OCI-LY3 (cell line): ENCODE measurements around the gene UGT3A1.

ENCODE experiments used
- H2AFZ ChIP-seq: fragments of 200-600, 300-600 bp; shearing (Covaris generic); 2 replicates; pipeline ENCODE4 v1.6.0; 2014; ENCODE audit warnings: antibody characterized with exemption, low read depth, low read length
- H3K27ac ChIP-seq: fragments of 200-600, 300-600 bp; sonication (generic); 2 replicates; pipeline ENCODE4 v1.5.1; 2014; ENCODE audit warnings: mild to moderate bottlenecking, low read length, moderate library complexity, mixed read lengths
- H3K27me3 ChIP-seq: fragments of 200-600, 300-600 bp; sonication (generic); 2 replicates; pipeline ENCODE4 v1.6.1; 2014; ENCODE audit warnings: low read depth, low read length, mixed read lengths
- H3K36me3 ChIP-seq: fragments of 200-600, 300-600 bp; sonication (generic); replicated peaks from 2 replicates; pipeline ENCODE3; 2014; ENCODE audit warnings: low read depth, low read length, mixed read lengths
- H3K4me1 ChIP-seq: fragments of 300-600, 200-600 bp; sonication (generic); 2 replicates; pipeline ENCODE4 v1.6.1; 2014; ENCODE audit warnings: low read length, mixed read lengths
- H3K4me2 ChIP-seq: fragments of 200-600, 300-600 bp; sonication (generic); 2 replicates; pipeline ENCODE4 v1.6.1; 2014; ENCODE audit warnings: low read length, mixed read lengths
- H3K4me3 ChIP-seq: fragments of 300-600, 200-600 bp; sonication (generic); 2 replicates; pipeline ENCODE4 v1.5.1; 2014; ENCODE audit warnings: antibody characterized with exemption, mild to moderate bottlenecking, low read length, moderate library complexity
- H3K79me2 ChIP-seq: fragments of 300-600, 200-600 bp; shearing (Covaris generic); 2 replicates; pipeline ENCODE4 v1.6.1; 2014; ENCODE audit warnings: mild to moderate bottlenecking, low read length, mixed read lengths
- H3K9ac ChIP-seq: fragments of 300-600, 200-600 bp; shearing (Covaris generic); 2 replicates; pipeline ENCODE4 v1.6.0; 2014; ENCODE audit warnings: mild to moderate bottlenecking, low read length, moderate library complexity
- H3K9me3 ChIP-seq: fragments of 200-600, 300-600 bp; shearing (Covaris generic); 2 replicates; pipeline ENCODE4 v1.6.1; 2014; ENCODE audit warnings: low read length, mixed read lengths; ENCODE audit not compliant: insufficient read depth
- H4K20me1 ChIP-seq: fragments of 200-600, 300-600 bp; sonication (generic); 2 replicates; pipeline ENCODE4 v1.6.1; 2016; ENCODE audit warnings: low read length, mixed read lengths; ENCODE audit not compliant: insufficient read depth
- CTCF ChIP-seq: fragments of 200-600, 300-600 bp; sonication (generic); IDR thresholded peaks from 2 replicates; pipeline ENCODE4 v1.5.1; 2014; ENCODE audit warnings: antibody characterized with exemption, low read length, low read depth
- EZH2phosphoT487 ChIP-seq: fragments of 200-600 bp; shearing (Covaris generic); IDR thresholded peaks from 2 replicates; pipeline ENCODE4 v1.6.1; 2018; ENCODE audit warnings: antibody characterized with exemption, mixed run types, low read depth

The UGT3A1 gene

GRCh38 chr5:35974570-35974969 is 16.6 kb downstream of the UGT3A1 start:
- Histone ChIP-seq H3K27ac (no peak overlapping the region), H3K9ac (no peak overlapping the region), H3K9me3 (no peaks in the 10 kb centered on the region), H3K27me3 (no peaks in the 10 kb centered on the region), H3K4me3 (no peak overlapping the region), H3K36me3 (no peaks in the 10 kb centered on the region), H4K20me1 (no peaks in the 10 kb centered on the region), H2AFZ (no peak overlapping the region), H3K4me1 (no peaks in the 10 kb centered on the region), H3K4me2 (no peak overlapping the region), H3K79me2 (no peaks in the 10 kb centered on the region)
- TF ChIP-seq EZH2phosphoT487 (no peak), CTCF (no peak)

GRCh38 chr5:35971878-35972210 is 19.3 kb downstream of the UGT3A1 start:
- Histone ChIP-seq H3K36me3 (no peaks in the 10 kb centered on the region), H3K27ac (no peak overlapping the region), H3K9ac (no peak overlapping the region), H3K4me2 (no peak overlapping the region), H3K27me3 (no peaks in the 10 kb centered on the region), H3K4me3 (no peak overlapping the region), H3K79me2 (no peaks in the 10 kb centered on the region), H2AFZ (no peak overlapping the region), H4K20me1 (no peaks in the 10 kb centered on the region), H3K9me3 (no peaks in the 10 kb centered on the region), H3K4me1 (no peaks in the 10 kb centered on the region)
- TF ChIP-seq EZH2phosphoT487 (no peak), CTCF (no peak)

GRCh38 chr5:35971186-35971877 is 19.9 kb downstream of the UGT3A1 start:
- H3K4me3 ChIP-seq = no peak overlapping the region
- H3K4me1 ChIP-seq = no peaks in the 10 kb centered on the region
- no peaks in the 10 kb centered on the region for H4K20me1 ChIP-seq
- no peaks in the 10 kb centered on the region for H3K36me3 ChIP-seq
- TF ChIP-seq CTCF (no peak), EZH2phosphoT487 (no peak)
- no peak overlapping the region for H3K27ac ChIP-seq
- no peak overlapping the region for H3K9ac ChIP-seq
- H2AFZ ChIP-seq = no peak overlapping the region
- no peaks in the 10 kb centered on the region for H3K9me3 ChIP-seq
- H3K4me2 ChIP-seq = no peak overlapping the region
- H3K27me3 ChIP-seq = no peaks in the 10 kb centered on the region
- H3K79me2 ChIP-seq = no peaks in the 10 kb centered on the region

- Histone ChIP-seq H3K4me3 (no peak overlapping the region), H2AFZ (no peak overlapping the region)
These were observed 27.8 kb downstream of the UGT3A1 start for GRCh38 chr5:35963381-35963843.

More at GRCh38 chr5:35963381-35963843, 27.8 kb downstream of the UGT3A1 start:
- H3K9me3 ChIP-seq = no peaks in the 10 kb centered on the region
- no peaks in the 10 kb centered on the region for H3K36me3 ChIP-seq
- H3K9ac ChIP-seq = no peak overlapping the region
- no peak overlapping the region for H3K27ac ChIP-seq
- TF ChIP-seq EZH2phosphoT487 (no peak), CTCF (peak; percentile 51)
- H3K27me3 ChIP-seq = no peaks in the 10 kb centered on the region
- no peaks in the 10 kb centered on the region for H3K79me2 ChIP-seq
- H3K4me1 ChIP-seq = no peaks in the 10 kb centered on the region
- no peaks in the 10 kb centered on the region for H4K20me1 ChIP-seq
- H3K4me2 ChIP-seq = no peak overlapping the region
